ENCODE measurements around the gene PDF. TPM values are rescaled to one million over a fixed set of nuclear protein-coding genes. Genes with fewer than 3 reads are reported as not detected.

Gene PDF
- total RNA-seq, 2 experiments from 2014 or later, result 9.1 to 15.2 TPM

DNA sequence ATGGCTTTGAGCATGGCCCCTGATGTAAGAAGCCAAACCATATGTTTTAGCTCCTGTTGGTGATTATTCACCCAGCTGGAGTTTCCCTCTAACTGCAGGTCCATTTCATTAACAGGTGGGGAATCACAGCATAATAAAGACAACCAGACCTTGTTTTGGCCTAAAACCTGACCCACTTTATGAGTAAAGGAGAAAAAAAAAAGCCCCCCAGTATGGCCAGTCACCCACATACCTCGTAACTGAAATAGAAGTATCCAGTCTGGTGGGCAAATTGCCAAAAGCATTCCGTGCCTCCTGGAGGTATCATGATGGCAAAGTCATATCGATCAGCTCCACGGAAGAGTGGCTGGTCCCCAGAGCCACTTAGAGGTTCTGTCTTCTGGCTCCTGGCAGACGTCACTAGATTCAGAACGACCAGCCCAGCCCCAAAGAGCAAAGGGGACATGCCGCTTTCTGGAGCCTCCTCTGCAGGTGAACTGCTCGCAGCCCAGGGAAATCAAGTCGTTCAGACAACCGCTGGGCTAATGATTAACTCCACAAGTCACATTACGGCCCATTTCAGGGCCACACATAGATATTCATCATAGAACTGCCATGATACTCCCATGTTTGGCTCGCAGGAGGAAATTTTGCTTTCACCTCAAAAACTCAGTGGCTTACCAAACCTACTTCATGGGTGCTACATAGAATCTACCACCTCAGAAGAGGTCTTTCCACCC lies 21.1 kb upstream of the PDF start, which contains the start of gene TMED6:
TSS of gene TMED6 (minus strand) at position 478 of the 719 bp plus-strand sequence. CDS start at position 445, 33 bp downstream.
- ChIA-PET CTCF (interaction anchor here (0.6 kb wide), 3 partner anchors 10 to 1097 kb away, joined by 3 read pairs; no protein-coding TSS in a partner anchor), POLR2A (interaction anchor here (0.6 kb wide), 1 partner anchor 66 kb away, joined by 4 read pairs; no protein-coding TSS in a partner anchor)
- Mint-ChIP-seq H3K4me1 (no peaks in the 10 kb centered on the region), H3K9me3 (no peaks in the 10 kb centered on the region), H3K4me3 (no peak within 1 kb of the TSS), H3K27me3 (no peaks in the 10 kb centered on the region), H3K36me3 (ENCODE audit: low read depth) (peaks cover 32% of the 10 kb centered on the region), H3K27ac (no peak within 1 kb of the TSS)
- DNase-seq, result no peak

DNA sequence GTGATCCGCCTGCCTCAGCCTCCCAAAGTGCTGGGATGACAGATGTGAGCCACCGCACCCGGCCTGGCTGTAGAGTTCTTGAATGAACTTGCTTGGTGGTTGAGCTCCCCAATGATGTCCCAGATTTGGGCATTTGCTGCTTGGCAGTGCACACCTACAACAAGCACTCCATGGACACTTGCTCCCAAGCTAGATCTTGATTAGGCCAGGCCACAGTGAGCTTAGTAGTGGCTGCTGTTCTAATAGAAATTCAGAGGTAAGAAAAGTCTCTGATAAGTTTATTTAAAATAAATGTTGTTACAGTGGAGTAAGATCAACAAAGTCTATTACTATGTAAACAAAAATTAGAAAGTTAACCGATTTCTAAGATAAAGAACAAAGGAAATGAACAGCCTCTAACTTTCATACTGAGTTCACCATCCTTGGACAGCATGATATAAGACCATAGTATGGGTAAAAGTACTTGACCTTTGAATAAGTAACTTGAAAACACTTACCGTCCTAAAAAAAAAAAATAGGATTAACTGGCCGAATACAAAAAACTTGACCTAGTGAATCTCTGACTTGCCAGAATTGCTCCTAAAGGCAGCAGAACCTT lies 20.2 kb upstream of the PDF start:
- POLR2A ChIA-PET, result interaction anchor here (0.6 kb wide), 1 partner anchor 65 kb away, joined by 4 read pairs; no protein-coding TSS in a partner anchor
- CTCF ChIA-PET, result interaction anchor here (0.6 kb wide), 3 partner anchors 91 to 1097 kb away, joined by 3 to 4 read pairs (median 3); no protein-coding TSS in a partner anchor
- peaks cover 24% of the 10 kb centered on the region for H3K36me3 Mint-ChIP-seq (ENCODE audit: low read depth)

DNA sequence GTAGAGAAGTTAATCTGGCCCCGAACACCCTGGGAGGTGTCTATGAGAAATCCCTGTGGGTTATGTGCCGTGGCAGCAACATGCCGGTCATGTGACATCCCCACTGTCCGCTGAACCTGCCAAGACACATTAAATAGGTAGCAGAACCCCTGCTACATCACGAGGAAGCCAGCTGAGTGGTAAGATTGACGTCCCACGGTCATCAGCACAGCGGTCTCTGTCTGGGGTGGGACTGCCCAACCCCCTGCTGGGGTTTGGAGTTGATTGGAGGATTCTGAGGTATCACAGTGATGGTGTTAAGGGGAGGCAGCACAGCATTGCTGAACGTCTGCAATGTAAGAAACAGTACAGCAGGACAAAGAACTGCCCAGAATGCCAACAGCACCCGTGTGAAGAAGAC lies 19.1 kb upstream of the PDF start:
- Mint-ChIP-seq H3K4me3 (no peak overlapping the region), H3K36me3 (ENCODE audit: low read depth) (peaks cover 20% of the 10 kb centered on the region), H3K9me3 (no peaks in the 10 kb centered on the region), H3K27ac (no peak overlapping the region), H3K4me1 (no peaks in the 10 kb centered on the region), H3K27me3 (no peaks in the 10 kb centered on the region)
- no peak for DNase-seq
- ChIA-PET CTCF (interaction anchor here (0.6 kb wide), 1 partner anchor 515 kb away, joined by 3 read pairs; no protein-coding TSS in a partner anchor), POLR2A (interaction anchor here (0.7 kb wide), 1 partner anchor 37 kb away, joined by 12 read pairs; no protein-coding TSS in a partner anchor)

More for the DNA sequence above, 20.2 kb upstream of the PDF start:
- no peak for DNase-seq
- H3K27me3 Mint-ChIP-seq, result no peaks in the 10 kb centered on the region
- no peaks in the 10 kb centered on the region for H3K9me3 Mint-ChIP-seq
- H3K4me3 Mint-ChIP-seq, result no peak overlapping the region
- no peak overlapping the region for H3K27ac Mint-ChIP-seq
- no peaks in the 10 kb centered on the region for H3K4me1 Mint-ChIP-seq

DNA sequence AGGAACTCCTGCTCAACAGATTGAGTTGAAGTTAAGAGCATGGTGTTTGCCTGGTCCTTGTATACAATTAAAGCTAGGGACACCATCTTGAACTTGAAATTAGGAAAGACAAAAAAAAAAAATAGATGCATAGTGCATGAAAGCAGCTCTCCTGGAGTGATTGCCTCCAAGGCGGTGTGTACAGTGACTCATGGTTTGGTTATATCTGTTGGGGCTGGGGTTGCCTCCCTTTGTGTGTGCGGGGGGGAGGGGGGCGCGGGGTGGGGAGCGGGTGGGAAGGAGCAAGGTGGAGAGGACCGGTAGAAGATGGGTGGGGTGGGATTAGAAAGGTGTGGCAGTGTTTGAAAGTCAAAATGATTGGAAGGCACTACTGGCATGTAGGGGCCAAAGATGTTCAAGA lies 17.8 kb upstream of the PDF start:
- ChIA-PET POLR2A (no interaction called here), CTCF (no interaction called here)
- Mint-ChIP-seq H3K27ac (no peak overlapping the region), H3K4me1 (peaks cover 5% of the 10 kb centered on the region), H3K9me3 (no peaks in the 10 kb centered on the region), H3K36me3 (ENCODE audit: low read depth) (peaks cover 23% of the 10 kb centered on the region), H3K4me3 (no peak overlapping the region), H3K27me3 (no peaks in the 10 kb centered on the region)
- DNase-seq, result no peak

DNA sequence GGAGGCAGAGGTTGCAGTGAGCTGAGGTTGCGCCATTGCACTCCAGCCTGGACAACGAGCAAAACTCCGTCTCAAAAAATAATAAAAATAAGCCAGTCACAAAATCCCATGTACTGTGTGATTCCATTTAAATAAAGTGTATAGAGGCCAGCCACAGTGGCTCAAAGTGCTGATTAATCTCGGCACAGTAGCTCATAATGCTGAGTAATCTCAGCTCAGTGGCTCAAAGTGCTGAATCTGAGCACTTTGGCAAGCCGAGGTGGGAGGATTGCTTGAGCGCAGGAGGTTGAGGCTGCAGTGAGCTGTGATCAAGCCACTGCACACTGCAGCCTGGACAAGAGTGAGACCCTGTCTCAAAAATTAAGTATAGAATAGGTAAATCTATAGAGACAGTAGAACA lies 16.3 kb upstream of the PDF start:
- no peak for DNase-seq
- ChIA-PET POLR2A (no interaction called here), CTCF (interaction anchor here (0.8 to 1.7 kb wide), 3 partner anchors 10 to 408 kb away, joined by 3 read pairs; partner anchors contain the start of gene NOB1)
- Mint-ChIP-seq H3K27me3 (no peaks in the 10 kb centered on the region), H3K4me3 (no peak overlapping the region), H3K4me1 (peaks cover 10% of the 10 kb centered on the region), H3K9me3 (no peaks in the 10 kb centered on the region), H3K27ac (no peak overlapping the region), H3K36me3 (ENCODE audit: low read depth) (peaks cover 25% of the 10 kb centered on the region)

DNA sequence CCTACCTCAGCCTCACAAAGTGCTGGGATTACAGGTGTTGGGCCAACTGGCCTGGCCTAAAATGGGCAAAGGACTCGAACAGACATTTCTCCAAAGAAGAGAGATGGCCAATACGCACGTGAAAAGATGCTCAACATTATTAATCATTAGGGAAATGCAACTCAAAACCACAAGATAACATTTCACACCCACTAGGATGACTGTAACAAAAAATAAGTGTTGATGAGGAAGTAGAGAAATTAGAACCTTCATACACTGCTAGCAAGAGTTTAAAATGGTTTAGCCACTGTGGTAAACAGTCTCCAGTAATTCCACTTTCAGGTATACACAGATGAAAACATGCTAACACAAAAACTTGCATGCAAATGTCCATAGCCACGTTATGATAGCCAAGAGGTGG lies 15.5 kb upstream of the PDF start:
- H3K36me3 Mint-ChIP-seq (ENCODE audit: low read depth), result peaks cover 33% of the 10 kb centered on the region
- ChIA-PET CTCF (interaction anchor here (1.4 to 1.7 kb wide), 2 partner anchors 10 to 30 kb away, joined by 3 read pairs; no protein-coding TSS in a partner anchor), POLR2A (no interaction called here)
- H3K27ac Mint-ChIP-seq, result no peak overlapping the region
- H3K4me3 Mint-ChIP-seq, result no peak overlapping the region
- no peaks in the 10 kb centered on the region for H3K9me3 Mint-ChIP-seq
- no peaks in the 10 kb centered on the region for H3K27me3 Mint-ChIP-seq
- peaks cover 18% of the 10 kb centered on the region for H3K4me1 Mint-ChIP-seq
- no peak for DNase-seq

DNA sequence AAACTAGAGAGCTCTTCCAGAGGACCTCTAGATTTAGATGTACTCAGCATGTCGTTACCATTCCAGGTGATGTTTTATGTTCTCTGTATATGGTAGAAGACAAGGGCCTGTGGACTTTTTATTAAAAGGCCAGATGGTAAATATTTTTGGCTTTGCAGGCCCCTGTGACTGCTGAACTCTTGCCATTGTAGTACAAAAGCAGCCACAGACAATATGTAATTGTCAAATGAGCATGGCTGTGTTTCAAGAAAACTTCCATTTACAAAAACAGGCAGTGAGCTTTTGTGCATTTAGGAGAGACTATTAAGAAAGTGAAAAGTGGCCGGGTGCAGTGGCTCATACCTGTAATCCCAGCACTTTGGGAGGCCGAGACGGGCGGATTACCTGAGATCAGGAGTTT lies 13.8 kb upstream of the PDF start:
- CTCF ChIA-PET, result interaction anchor here (1.7 kb wide), 1 partner anchor 10 kb away, joined by 8 read pairs; no protein-coding TSS in a partner anchor
- H3K4me1 Mint-ChIP-seq, result peaks cover 29% of the 10 kb centered on the region
- no peak for DNase-seq
- no peak overlapping the region for H3K27ac Mint-ChIP-seq
- H3K27me3 Mint-ChIP-seq, result no peaks in the 10 kb centered on the region
- H3K36me3 Mint-ChIP-seq (ENCODE audit: low read depth), result peaks cover 39% of the 10 kb centered on the region
- H3K9me3 Mint-ChIP-seq, result no peaks in the 10 kb centered on the region
- POLR2A ChIA-PET, result no interaction called here
- H3K4me3 Mint-ChIP-seq, result no peak overlapping the region

DNA sequence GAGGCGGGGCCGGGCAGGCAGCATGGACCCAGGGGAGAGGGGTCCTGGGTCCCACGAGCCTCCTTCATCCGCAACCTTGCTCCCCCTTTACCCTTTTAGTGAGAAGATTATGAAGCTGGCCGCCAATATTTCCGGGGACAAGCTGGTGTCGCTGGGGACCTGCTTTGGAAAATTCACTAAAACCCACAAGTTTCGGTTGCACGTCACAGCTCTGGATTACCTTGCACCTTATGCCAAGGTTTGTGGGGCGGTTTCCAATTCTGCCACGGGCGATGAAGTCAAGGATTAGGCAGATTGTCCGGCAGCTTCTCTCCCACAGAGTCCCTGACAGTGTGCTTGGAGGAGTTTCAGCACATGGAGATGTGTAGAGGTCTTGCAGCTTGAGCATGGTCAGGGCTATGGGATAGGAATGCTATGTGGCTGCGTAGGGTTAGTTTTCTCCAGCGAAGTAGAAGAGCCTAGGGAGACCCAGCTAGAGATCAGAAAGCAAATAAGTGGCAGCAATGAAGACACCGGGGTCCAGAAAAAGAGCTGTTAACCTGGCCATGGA lies 9.8 kb upstream of the PDF start:
- Mint-ChIP-seq H3K36me3 (ENCODE audit: low read depth) (peaks cover 37% of the 10 kb centered on the region), H3K4me3 (peak overlapping the region; percentile 99), H3K27ac (peak overlapping the region; percentile 99), H3K27me3 (no peaks in the 10 kb centered on the region), H3K9me3 (no peaks in the 10 kb centered on the region), H3K4me1 (peaks cover 49% of the 10 kb centered on the region)
- DNase-seq, result peak; percentile 39
- ChIA-PET CTCF (interaction anchor here (0.6 to 1.5 kb wide), 6 partner anchors 11 to 272 kb away, joined by 3 to 12 read pairs (median 3); partner anchors contain the start of gene PDF), POLR2A (interaction anchor here (0.7 to 0.8 kb wide), 2 partner anchors 22 to 35 kb away, joined by 4 to 6 read pairs; no protein-coding TSS in a partner anchor)

DNA sequence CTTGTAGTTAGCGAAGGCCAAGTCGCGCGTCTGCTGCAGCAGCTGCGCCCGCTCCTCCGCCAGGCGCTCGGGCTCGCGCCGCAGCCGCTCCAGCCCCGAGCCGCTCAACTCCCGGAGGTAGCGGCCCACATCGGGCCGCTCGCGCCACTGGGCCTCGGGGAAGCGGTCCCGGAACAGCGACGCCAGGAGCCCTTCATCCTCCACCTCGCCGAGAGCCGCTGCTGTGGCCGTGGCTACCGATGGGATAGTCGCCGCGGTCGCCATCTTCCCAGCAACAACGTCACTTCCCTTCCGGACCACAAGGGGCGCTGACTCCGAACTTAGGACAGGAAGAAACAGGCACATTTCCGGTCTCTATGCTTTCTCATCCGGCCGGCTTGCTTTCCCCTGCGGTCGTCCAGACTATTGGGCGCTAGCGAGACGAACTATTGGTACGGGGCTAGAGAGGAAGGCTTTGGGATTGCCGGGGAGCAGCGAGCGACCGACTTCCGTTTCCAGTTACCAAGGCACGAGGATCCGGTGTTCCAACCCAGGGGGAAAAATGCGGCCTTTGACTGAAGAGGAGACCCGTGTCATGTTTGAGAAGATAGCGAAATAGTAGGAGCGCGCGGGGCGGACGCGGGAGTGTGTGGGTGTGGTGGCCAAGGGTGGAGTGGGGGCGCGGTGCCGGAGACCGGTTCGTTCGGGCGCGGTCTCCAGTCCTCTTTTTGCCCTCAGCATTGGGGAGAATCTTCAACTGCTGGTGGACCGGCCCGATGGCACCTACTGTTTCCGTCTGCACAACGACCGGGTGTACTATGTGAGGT lies 9.1 kb upstream of the PDF start, which contains the start of the genes COG8 and NIP7:
TSS of gene COG8 (minus strand) at position 276 of the 806 bp plus-strand sequence. CDS start at position 264, 12 bp downstream.
TSS of gene NIP7 (plus strand) at position 484 of the 806 bp plus-strand sequence. CDS start at position 542, 58 bp downstream.
- CTCF ChIA-PET, result interaction anchor here (0.6 to 1.7 kb wide), 11 partner anchors 9 to 273 kb away, joined by 3 to 12 read pairs (median 3); partner anchors contain the start of genes PDF and VPS4A
- Mint-ChIP-seq H3K27me3 (no peaks in the 10 kb centered on the region), H3K27ac (peak within 1 kb of the TSS; percentile 99), H3K36me3 (ENCODE audit: low read depth) (peaks cover 43% of the 10 kb centered on the region), H3K9me3 (no peaks in the 10 kb centered on the region), H3K4me3 (peak within 1 kb of the TSS; percentile 99), H3K4me1 (peaks cover 49% of the 10 kb centered on the region)
- POLR2A ChIA-PET, result no interaction called here
- peak; percentile 94 for DNase-seq

DNA sequence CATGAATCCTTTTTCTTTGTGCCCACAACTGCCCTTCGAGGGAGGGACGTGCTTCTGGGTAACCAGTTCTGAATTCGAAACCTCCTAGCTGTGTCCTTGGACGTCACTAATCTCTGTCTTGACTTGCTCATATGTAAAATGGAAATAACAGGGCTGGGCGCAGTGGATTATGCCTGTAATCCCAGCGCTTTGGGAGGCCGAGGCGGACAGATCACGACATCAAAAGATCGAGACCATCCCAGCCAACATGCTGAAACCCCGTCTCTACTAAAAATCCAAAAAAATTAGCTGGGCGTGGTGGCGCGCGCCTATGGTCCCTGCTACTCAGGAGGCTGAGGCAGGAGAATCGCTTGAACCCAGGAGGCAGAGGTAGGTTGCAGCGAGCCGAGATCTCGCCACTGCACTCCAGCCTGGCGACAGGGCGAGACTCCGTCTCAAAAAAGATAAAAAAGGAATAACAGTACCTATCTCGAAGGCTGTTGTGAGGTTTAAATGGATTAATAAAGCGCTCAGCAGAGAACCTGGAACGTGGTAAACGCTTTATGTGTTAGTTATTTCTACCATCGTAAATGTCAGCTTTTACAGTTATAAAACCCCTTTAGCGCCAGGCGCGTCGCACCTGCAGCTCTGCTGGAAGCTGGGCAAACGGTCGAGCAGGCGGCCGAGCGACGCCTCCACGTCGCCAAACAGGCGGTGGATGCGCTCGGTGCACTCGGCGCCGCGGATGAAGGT lies 8.3 kb upstream of the PDF start:
- Mint-ChIP-seq H3K27me3 (no peaks in the 10 kb centered on the region), H3K9me3 (no peaks in the 10 kb centered on the region), H3K4me3 (peak overlapping the region; percentile 99), H3K36me3 (ENCODE audit: low read depth) (peaks cover 45% of the 10 kb centered on the region), H3K4me1 (peaks cover 53% of the 10 kb centered on the region), H3K27ac (peak overlapping the region; percentile 99)
- POLR2A ChIA-PET, result interaction anchor here (0.7 kb wide), 1 partner anchor 8 kb away, joined by 6 read pairs; no protein-coding TSS in a partner anchor
- CTCF ChIA-PET, result interaction anchor here (0.6 to 1.7 kb wide), 9 partner anchors 9 to 1155 kb away, joined by 3 to 10 read pairs (median 3); partner anchors contain the start of genes PDF and VPS4A
- no peak for DNase-seq

DNA sequence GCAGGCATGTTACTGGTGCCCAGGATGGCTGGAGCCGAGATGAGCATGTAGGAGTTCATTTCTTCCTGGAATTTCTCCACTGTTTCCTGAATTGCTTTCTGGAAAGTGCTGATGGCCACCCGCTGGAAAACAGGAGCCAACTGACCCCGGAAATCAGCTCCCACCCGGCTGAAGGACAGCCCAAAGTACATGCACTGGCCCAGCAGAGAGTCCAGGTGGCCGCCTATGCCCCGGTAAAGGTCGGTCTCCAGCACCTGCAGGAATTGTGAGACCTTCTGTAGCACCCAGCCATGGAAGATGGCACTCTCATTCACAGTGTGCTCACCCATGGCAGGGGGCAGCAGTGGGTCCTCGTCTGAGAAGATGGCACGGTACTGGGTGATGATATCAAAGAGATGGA lies 4.3 kb upstream of the PDF start:
- no peaks in the 10 kb centered on the region for H3K27me3 Mint-ChIP-seq
- H3K27ac Mint-ChIP-seq, result no peak overlapping the region
- H3K9me3 Mint-ChIP-seq, result no peaks in the 10 kb centered on the region
- DNase-seq, result no peak
- no peak overlapping the region for H3K4me3 Mint-ChIP-seq
- ChIA-PET CTCF (interaction anchor here (1.6 kb wide), 2 partner anchors 10 to 24 kb away, joined by 3 to 4 read pairs; partner anchors contain the start of gene VPS4A), POLR2A (no interaction called here)
- H3K36me3 Mint-ChIP-seq (ENCODE audit: low read depth), result peaks cover 36% of the 10 kb centered on the region
- H3K4me1 Mint-ChIP-seq, result peaks cover 37% of the 10 kb centered on the region
